SJCRH30 (cell line): Measurements from ENCODE around the gene TENM4. TPM values are rescaled to one million over a fixed set of nuclear protein-coding genes. Genes with fewer than 3 reads are reported as not detected.

Experiments
- DNase-seq, 2 experiments: peaks; one replicate each; pipeline ENCODE4 v3.0.0-alpha.2; 2015 to 2020
- H3K27ac ChIP-seq: fragments of 250-450 bp; sonication (Bioruptor Pico); 2 replicates; pipeline ENCODE4 v1.5.1; 2020; ENCODE audit warnings: mild to moderate bottlenecking, moderate library complexity
- H3K27me3 ChIP-seq: fragments of 250-450 bp; sonication (Bioruptor Pico); 2 replicates; pipeline ENCODE4 v1.5.1; 2020; ENCODE audit warnings: mild to moderate bottlenecking, moderate library complexity
- H3K36me3 ChIP-seq: fragments of 250-450 bp; sonication (Bioruptor Pico); 2 replicates; pipeline ENCODE4 v1.5.1; 2020; ENCODE audit warnings: mild to moderate bottlenecking, moderate library complexity
- H3K4me1 ChIP-seq: fragments of 250-450 bp; sonication (Bioruptor Pico); 2 replicates; pipeline ENCODE4 v1.5.1; 2020; ENCODE audit warnings: mild to moderate bottlenecking, moderate library complexity
- H3K4me3 ChIP-seq: fragments of 250-450 bp; sonication (Bioruptor Pico); 2 replicates; pipeline ENCODE4 v1.5.1; 2020; ENCODE audit warnings: mild to moderate bottlenecking, moderate library complexity
- H3K9me3 ChIP-seq: fragments of 250-450 bp; sonication (Bioruptor Pico); replicated peaks from 2 replicates; pipeline ENCODE4 v1.5.1; 2020; ENCODE audit warnings: mild to moderate bottlenecking, moderate library complexity
- total RNA-seq: library from RNA; depleted of rRNA; stranded (reverse); fragments of >200 nt; shearing (Covaris generic); gene quantifications from 2 replicates; pipeline ENCODE4 v1.2.3, GENCODE V29; 2014

The TENM4 gene
- total RNA-seq, 1 experiment from 2014 or later, result 0.53 TPM

- Histone ChIP-seq H3K4me3 (no peak overlapping the region), H3K27me3 (no peaks in the 10 kb centered on the region), H3K9me3 (no peaks in the 10 kb centered on the region), H3K4me1 (peaks cover 11% of the 10 kb centered on the region), H3K27ac (no peak overlapping the region), H3K36me3 (no peaks in the 10 kb centered on the region)
- DNase-seq, result no peak
These were observed 398.0 kb downstream of the TENM4 start for GRCh38 chr11:79042824-79043223.

- Histone ChIP-seq H3K4me1 (peaks cover 11% of the 10 kb centered on the region), H3K27ac (no peak overlapping the region), H3K9me3 (no peaks in the 10 kb centered on the region), H3K36me3 (no peaks in the 10 kb centered on the region), H3K4me3 (no peak overlapping the region), H3K27me3 (no peaks in the 10 kb centered on the region)
- no peak for DNase-seq
These were observed 400.5 kb downstream of the TENM4 start for GRCh38 chr11:79040348-79040747.

GRCh38 chr11:79039122-79039521 lies 401.7 kb downstream of the TENM4 start:
- H3K27ac ChIP-seq, result no peak overlapping the region
- peak; percentile 61 to 70 for DNase-seq
- H3K4me1 ChIP-seq, result peaks cover 11% of the 10 kb centered on the region
- no peak overlapping the region for H3K4me3 ChIP-seq
- H3K9me3 ChIP-seq, result no peaks in the 10 kb centered on the region
- H3K36me3 ChIP-seq, result no peaks in the 10 kb centered on the region
- no peaks in the 10 kb centered on the region for H3K27me3 ChIP-seq

- H3K36me3 ChIP-seq, result no peaks in the 10 kb centered on the region
- H3K9me3 ChIP-seq, result no peaks in the 10 kb centered on the region
- peaks cover 11% of the 10 kb centered on the region for H3K4me1 ChIP-seq
- DNase-seq, result no peak
- H3K27ac ChIP-seq, result no peak overlapping the region
- no peak overlapping the region for H3K4me3 ChIP-seq
- no peaks in the 10 kb centered on the region for H3K27me3 ChIP-seq
These were observed 404.9 kb downstream of the TENM4 start for GRCh38 chr11:79035881-79036280.

- Histone ChIP-seq H3K36me3 (no peaks in the 10 kb centered on the region), H3K27me3 (no peaks in the 10 kb centered on the region), H3K4me3 (no peak overlapping the region), H3K9me3 (no peaks in the 10 kb centered on the region), H3K4me1 (peaks cover 4% of the 10 kb centered on the region), H3K27ac (no peak overlapping the region)
- no peak for DNase-seq
These were observed 407.0 kb downstream of the TENM4 start for GRCh38 chr11:79033833-79034232.

- 0 out of 2 replicates have a peak, but pooled peaks cover 2% of the 10 kb centered on the region for H3K4me1 ChIP-seq
- H3K4me3 ChIP-seq, result no peak overlapping the region
- DNase-seq, result no peak
- H3K9me3 ChIP-seq, result no peaks in the 10 kb centered on the region
- no peak overlapping the region for H3K27ac ChIP-seq
- no peaks in the 10 kb centered on the region for H3K36me3 ChIP-seq
- no peaks in the 10 kb centered on the region for H3K27me3 ChIP-seq
These were observed 410.4 kb downstream of the TENM4 start for GRCh38 chr11:79030448-79030847.

- H3K4me1 ChIP-seq, result 0 out of 2 replicates have a peak, but pooled peaks cover 2% of the 10 kb centered on the region
These were observed 412.6 kb downstream of the TENM4 start for GRCh38 chr11:79028225-79028624.

GRCh38 chr11:79026803-79027445 lies 413.9 kb downstream of the TENM4 start:
- H3K9me3 ChIP-seq, result no peaks in the 10 kb centered on the region
- 0 out of 2 replicates have a peak, but pooled peaks cover 2% of the 10 kb centered on the region for H3K4me1 ChIP-seq
- no peaks in the 10 kb centered on the region for H3K27me3 ChIP-seq
- no peak for DNase-seq
- H3K4me3 ChIP-seq, result no peak overlapping the region
- no peaks in the 10 kb centered on the region for H3K36me3 ChIP-seq
- no peak overlapping the region for H3K27ac ChIP-seq

More at GRCh38 chr11:79028225-79028624, 412.6 kb downstream of the TENM4 start:
- Histone ChIP-seq H3K36me3 (no peaks in the 10 kb centered on the region), H3K9me3 (no peaks in the 10 kb centered on the region), H3K27me3 (no peaks in the 10 kb centered on the region), H3K27ac (no peak overlapping the region), H3K4me3 (no peak overlapping the region)
- DNase-seq, result no peak

- DNase-seq, result no peak
- H3K4me3 ChIP-seq, result no peak overlapping the region
- H3K27ac ChIP-seq, result no peak overlapping the region
- H3K4me1 ChIP-seq, result 0 out of 2 replicates have a peak, but pooled peaks cover 2% of the 10 kb centered on the region
- no peaks in the 10 kb centered on the region for H3K9me3 ChIP-seq
- H3K27me3 ChIP-seq, result no peaks in the 10 kb centered on the region
- no peaks in the 10 kb centered on the region for H3K36me3 ChIP-seq
These were observed 415.2 kb downstream of the TENM4 start for GRCh38 chr11:79025622-79026021.

- no peak for DNase-seq
- H3K27ac ChIP-seq, result no peak overlapping the region
- 0 out of 2 replicates have a peak, but pooled peaks cover 2% of the 10 kb centered on the region for H3K4me1 ChIP-seq
- no peaks in the 10 kb centered on the region for H3K36me3 ChIP-seq
- H3K27me3 ChIP-seq, result no peaks in the 10 kb centered on the region
- H3K4me3 ChIP-seq, result no peak overlapping the region
- no peaks in the 10 kb centered on the region for H3K9me3 ChIP-seq
These were observed 415.7 kb downstream of the TENM4 start for GRCh38 chr11:79025097-79025496.

- no peak overlapping the region for H3K27ac ChIP-seq
- no peak overlapping the region for H3K4me3 ChIP-seq
- H3K9me3 ChIP-seq, result no peaks in the 10 kb centered on the region
- H3K4me1 ChIP-seq, result 0 out of 2 replicates have a peak, but pooled peaks cover 2% of the 10 kb centered on the region
- no peak for DNase-seq
- H3K36me3 ChIP-seq, result no peaks in the 10 kb centered on the region
- H3K27me3 ChIP-seq, result no peaks in the 10 kb centered on the region
These were observed 418.6 kb downstream of the TENM4 start for GRCh38 chr11:79022265-79022664.

GRCh38 chr11:79021601-79022000 lies 419.2 kb downstream of the TENM4 start:
- no peak overlapping the region for H3K27ac ChIP-seq
- H3K9me3 ChIP-seq, result no peaks in the 10 kb centered on the region
- DNase-seq, result no peak
- H3K4me3 ChIP-seq, result no peak overlapping the region
- H3K4me1 ChIP-seq, result no peaks in the 10 kb centered on the region
- H3K36me3 ChIP-seq, result no peaks in the 10 kb centered on the region
- H3K27me3 ChIP-seq, result no peaks in the 10 kb centered on the region

- Histone ChIP-seq H3K9me3 (no peaks in the 10 kb centered on the region), H3K27ac (no peak overlapping the region), H3K4me3 (no peak overlapping the region), H3K36me3 (no peaks in the 10 kb centered on the region), H3K27me3 (no peaks in the 10 kb centered on the region), H3K4me1 (no peaks in the 10 kb centered on the region)
- DNase-seq, result no peak
These were observed 420.9 kb downstream of the TENM4 start for GRCh38 chr11:79019975-79020374.

GRCh38 chr11:79019277-79019676 lies 421.6 kb downstream of the TENM4 start:
- no peak for DNase-seq
- H3K9me3 ChIP-seq, result no peaks in the 10 kb centered on the region
- H3K36me3 ChIP-seq, result no peaks in the 10 kb centered on the region
- H3K4me3 ChIP-seq, result no peak overlapping the region
- H3K27me3 ChIP-seq, result no peaks in the 10 kb centered on the region
- H3K4me1 ChIP-seq, result no peaks in the 10 kb centered on the region
- H3K27ac ChIP-seq, result no peak overlapping the region

- H3K9me3 ChIP-seq, result no peaks in the 10 kb centered on the region
- no peak for DNase-seq
- H3K4me3 ChIP-seq, result no peak overlapping the region
- no peak overlapping the region for H3K27ac ChIP-seq
- H3K36me3 ChIP-seq, result no peaks in the 10 kb centered on the region
- no peaks in the 10 kb centered on the region for H3K27me3 ChIP-seq
- H3K4me1 ChIP-seq, result no peaks in the 10 kb centered on the region
These were observed 422.4 kb downstream of the TENM4 start for GRCh38 chr11:79018371-79018849.

- no peaks in the 10 kb centered on the region for H3K27me3 ChIP-seq
- no peak overlapping the region for H3K4me3 ChIP-seq
- no peak overlapping the region for H3K27ac ChIP-seq
- DNase-seq, result no peak
- no peaks in the 10 kb centered on the region for H3K9me3 ChIP-seq
- H3K4me1 ChIP-seq, result no peaks in the 10 kb centered on the region
- H3K36me3 ChIP-seq, result no peaks in the 10 kb centered on the region
These were observed 423.0 kb downstream of the TENM4 start for GRCh38 chr11:79017811-79018210.
